ENCODE data around the gene TIGAR. TPM values are rescaled to one million over a fixed set of nuclear protein-coding genes. Genes with fewer than 3 reads are reported as not detected.

Gene TIGAR
- total and polyA plus RNA-seq, 2 of the 8 experiments (the other 6 are each of a cell fraction or from before 2014, with no cell fraction given): 3.8 to 26.4 TPM

DNA sequence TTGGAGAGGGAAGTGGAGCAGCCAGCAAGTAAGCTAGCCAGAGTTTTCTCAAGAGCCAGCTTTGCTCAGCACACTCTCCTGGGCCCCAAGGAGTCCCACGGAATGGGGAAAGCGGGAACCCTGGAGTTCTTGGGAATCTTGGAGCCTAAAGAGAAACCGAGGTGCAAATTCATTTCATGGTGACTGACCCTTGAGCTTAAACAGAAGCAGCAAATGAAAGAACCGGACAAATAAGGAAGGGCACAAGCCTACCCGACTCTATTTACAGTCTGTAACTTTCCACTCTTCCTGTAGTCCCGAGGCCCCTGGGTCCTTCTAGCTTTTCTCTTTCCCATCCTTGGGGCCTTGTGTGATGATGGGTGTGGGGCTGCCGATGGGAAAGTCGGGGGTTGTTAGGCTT, 18.1 kb upstream of the TIGAR start:
- no peak overlapping the region for H2BK120ac ChIP-seq (replicated peaks; ENCODE audit: low read depth, low read length)
- H2BK5ac ChIP-seq (ENCODE audit: low read depth, low read length): no peak overlapping the region
- no peak overlapping the region for H3K4me2 ChIP-seq (ENCODE audit: insufficient read depth in 1 of 2, low read depth in 2 of 2, low read length in 2 of 2)
- no peak overlapping the region for H3K14ac ChIP-seq (ENCODE audit: insufficient read length)
- peaks cover 0 to 8% of the 10 kb centered on the region in 2 experiments; a peak in 3 of 4 replicates for H3K79me2 ChIP-seq (ENCODE audit: control insufficient read depth in 1 of 2, insufficient read depth in 2 of 2, low read length in 2 of 2)
- H4K20me1 ChIP-seq (replicated peaks in 1 of 2; ENCODE audit: control insufficient read depth in 1 of 2, insufficient read depth in 2 of 2, low read length in 2 of 2): peaks cover 6 to 16% of the 10 kb centered on the region in 2 experiments
- no peak overlapping the region for H4K91ac ChIP-seq (replicated peaks; ENCODE audit: insufficient read length, low read length)
- no peaks in the 10 kb centered on the region for H3K23me2 ChIP-seq (ENCODE audit: low read depth, low read length)
- no peak overlapping the region for H3K4me3 ChIP-seq (ENCODE audit: extremely low read depth in 1 of 4, insufficient read depth in 2 of 4, low read depth in 3 of 4, low read length in 4 of 4)
- TF ChIP-seq CTBP2 (IDR thresholded peaks at IDR 0.05; ENCODE audit: borderline replicate concordance, insufficient read depth, insufficient read length, low read length) (no peak), TBP (IDR thresholded peaks at IDR 0.05; ENCODE audit: low read depth, low read length) (no peak), CEBPB (IDR thresholded peaks at IDR 0.05; ENCODE audit: low read depth, low read length) (no peak), CREB1 (IDR thresholded peaks at IDR 0.05) (no peak), CHD2 (IDR thresholded peaks at IDR 0.05; ENCODE audit: low read length) (no peak), TEAD4 (IDR thresholded peaks at IDR 0.05; ENCODE audit: low read depth, low read length) (no peak), SIRT6 (IDR thresholded peaks at IDR 0.05; ENCODE audit: low read length) (no peak)
- TF ChIP-seq, protein P1, sequence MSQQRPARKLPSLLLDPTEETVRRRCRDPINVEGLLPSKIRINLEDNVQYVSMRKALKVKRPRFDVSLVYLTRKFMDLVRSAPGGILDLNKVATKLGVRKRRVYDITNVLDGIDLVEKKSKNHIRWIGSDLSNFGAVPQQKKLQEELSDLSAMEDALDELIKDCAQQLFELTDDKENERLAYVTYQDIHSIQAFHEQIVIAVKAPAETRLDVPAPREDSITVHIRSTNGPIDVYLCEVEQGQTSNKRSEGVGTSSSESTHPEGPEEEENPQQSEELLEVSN (IDR thresholded peaks at IDR 0.05): no peak
- TF ChIP-seq, protein P2, sequence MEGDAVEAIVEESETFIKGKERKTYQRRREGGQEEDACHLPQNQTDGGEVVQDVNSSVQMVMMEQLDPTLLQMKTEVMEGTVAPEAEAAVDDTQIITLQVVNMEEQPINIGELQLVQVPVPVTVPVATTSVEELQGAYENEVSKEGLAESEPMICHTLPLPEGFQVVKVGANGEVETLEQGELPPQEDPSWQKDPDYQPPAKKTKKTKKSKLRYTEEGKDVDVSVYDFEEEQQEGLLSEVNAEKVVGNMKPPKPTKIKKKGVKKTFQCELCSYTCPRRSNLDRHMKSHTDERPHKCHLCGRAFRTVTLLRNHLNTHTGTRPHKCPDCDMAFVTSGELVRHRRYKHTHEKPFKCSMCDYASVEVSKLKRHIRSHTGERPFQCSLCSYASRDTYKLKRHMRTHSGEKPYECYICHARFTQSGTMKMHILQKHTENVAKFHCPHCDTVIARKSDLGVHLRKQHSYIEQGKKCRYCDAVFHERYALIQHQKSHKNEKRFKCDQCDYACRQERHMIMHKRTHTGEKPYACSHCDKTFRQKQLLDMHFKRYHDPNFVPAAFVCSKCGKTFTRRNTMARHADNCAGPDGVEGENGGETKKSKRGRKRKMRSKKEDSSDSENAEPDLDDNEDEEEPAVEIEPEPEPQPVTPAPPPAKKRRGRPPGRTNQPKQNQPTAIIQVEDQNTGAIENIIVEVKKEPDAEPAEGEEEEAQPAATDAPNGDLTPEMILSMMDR (IDR thresholded peaks at IDR 0.05; ENCODE audit: control extremely low read depth in 1 of 3, insufficient read depth in 1 of 3, low read depth in 1 of 3, low read length in 3 of 3): no peak
- TF ChIP-seq, protein P3, sequence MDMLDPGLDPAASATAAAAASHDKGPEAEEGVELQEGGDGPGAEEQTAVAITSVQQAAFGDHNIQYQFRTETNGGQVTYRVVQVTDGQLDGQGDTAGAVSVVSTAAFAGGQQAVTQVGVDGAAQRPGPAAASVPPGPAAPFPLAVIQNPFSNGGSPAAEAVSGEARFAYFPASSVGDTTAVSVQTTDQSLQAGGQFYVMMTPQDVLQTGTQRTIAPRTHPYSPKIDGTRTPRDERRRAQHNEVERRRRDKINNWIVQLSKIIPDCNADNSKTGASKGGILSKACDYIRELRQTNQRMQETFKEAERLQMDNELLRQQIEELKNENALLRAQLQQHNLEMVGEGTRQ (IDR thresholded peaks at IDR 0.05; ENCODE audit: low read length): no peak
- no peak overlapping the region for H2BK15ac ChIP-seq (ENCODE audit: low read length)
- H3K4ac ChIP-seq (replicated peaks; ENCODE audit: insufficient read length, low read depth, low read length): no peak overlapping the region
- no peaks in the 10 kb centered on the region for H3K27me3 ChIP-seq (replicated peaks in 1 of 4; ENCODE audit: control insufficient read depth in 3 of 4, extremely low read depth in 1 of 4, insufficient read depth in 3 of 4, low read length in 3 of 4)
- H4K8ac ChIP-seq (ENCODE audit: extremely low read depth, insufficient read depth, low read length): no peak overlapping the region
- ChIA-PET CTCF (ENCODE audit: partially characterized antibody) (interaction anchor here (1.2 to 1.7 kb wide), 4 partner anchors 9 to 190 kb away, joined by 3 to 7 read pairs (median 6); no protein-coding TSS in a partner anchor), POLR2A (ENCODE audit: partially characterized antibody) (interaction anchor here (1.0 to 25.4 kb wide), 3 partner anchors 12 to 263 kb away, joined by 3 to 531 read pairs (median 3); partner anchors contain the start of gene CCND2)
- no peak overlapping the region for H4K5ac ChIP-seq (ENCODE audit: insufficient read length, low read depth, low read length)
- no peaks in the 10 kb centered on the region for H3K9me3 ChIP-seq (ENCODE audit: insufficient read depth in 2 of 2, low read depth in 1 of 2, low read length in 1 of 2)
- 92% methylated on average over 8 of the region's 8 CpGs; no CpG with 5 or more reads in 1 of the 2 experiments for WGBS, 2 experiments (ENCODE audit: extremely low coverage in 1 of 2, insufficient coverage in 1 of 2, insufficient read length in 1 of 2, insufficient replicate concordance in 2 of 2, low coverage in 1 of 2, low lambda C conversion rate in 2 of 2, missing lambda C conversion rate in 1 of 2)
- H3K23ac ChIP-seq (ENCODE audit: insufficient read length): no peak overlapping the region
- no peak overlapping the region for H3K9ac ChIP-seq (replicated peaks in 1 of 4; ENCODE audit: extremely low read depth in 1 of 4, low read depth in 3 of 4, low read length in 3 of 4)
- H2BK12ac ChIP-seq (ENCODE audit: low read depth, low read length): no peak overlapping the region
- DNase-seq (ENCODE audit: low read depth in 1 of 2, low spot score in 2 of 2): no peak
- H3K79me1 ChIP-seq (ENCODE audit: low read depth, low read length): peaks cover 3% of the 10 kb centered on the region; the same call in 1 of the 2 replicates
- peaks cover 27 to 81% (median 54%) of the 10 kb centered on the region in 4 experiments for H3K36me3 ChIP-seq (ENCODE audit: control insufficient read depth in 2 of 4, insufficient read depth in 4 of 4, low read length in 3 of 4)
- no peak overlapping the region for H3K56ac ChIP-seq (replicated peaks; ENCODE audit: insufficient read length, low read depth, low read length)
- no peak overlapping the region for H2BK20ac ChIP-seq (ENCODE audit: low read length)
- no peak overlapping the region for H2AFZ ChIP-seq (ENCODE audit: low read length)
- H3K18ac ChIP-seq (ENCODE audit: extremely low read depth, low read length): no peak overlapping the region
- H3K4me1 ChIP-seq (replicated peaks in 1 of 4; ENCODE audit: control insufficient read depth in 3 of 4, insufficient read depth in 4 of 4, low read length in 3 of 4): peaks cover 0 to 7% (median 4%) of the 10 kb centered on the region in 4 experiments; a peak in 6 of 7 replicates
- no peak for FAIRE-seq
- H3K27ac ChIP-seq (ENCODE audit: low read depth, low read length): no peak overlapping the region
- H2AK5ac ChIP-seq (ENCODE audit: low read depth, low read length): no peak overlapping the region
